Left lobe of liver (tissue), 2 donors: ENCODE data around the gene ZFR2. TPM values are rescaled to one million over a fixed set of nuclear protein-coding genes. Genes with fewer than 3 reads are reported as not detected.
"Not testable (repeated sequence)": the region's sequence is repeated elsewhere in the genome, so short reads cannot be mapped to it uniquely, and the experiment has no call there.

Experiments used
- ATAC-seq: fragments of 200-7000 bp; cut with Tn5 transposase; one replicate; pipeline ENCODE4 v1.9.1; 2020; ENCODE audit warnings: mild to moderate bottlenecking, moderate library complexity
- DNase-seq: peaks from one replicate; pipeline ENCODE4 v3.0.0-alpha.2; 2020; ENCODE audit warnings: low spot score
- total RNA-seq: library from RNA; stranded (reverse); gene quantifications from one replicate; pipeline ENCODE4 v1.2.1, GENCODE V29; 2021
- donor health status: DM: no; HTN: no; CAD: no; lungs with moderate emphysema.
- donor health status: DM: no; HTN: yes; CAD: no.

ZFR2 gene
- total RNA-seq, result not detected

GRCh38 chr19:3868770-3869456, at the start of gene ZFR2:
TSS of gene ZFR2 (minus strand) at chr19:3869038. CDS start at chr19:3869017, 21 bp downstream.
- DNase-seq (no peak), ATAC-seq (no peak)

- no peak for DNase-seq
These were observed 47.2 kb upstream of the ZFR2 start for GRCh38 chr19:3916033-3916432.

DNA sequence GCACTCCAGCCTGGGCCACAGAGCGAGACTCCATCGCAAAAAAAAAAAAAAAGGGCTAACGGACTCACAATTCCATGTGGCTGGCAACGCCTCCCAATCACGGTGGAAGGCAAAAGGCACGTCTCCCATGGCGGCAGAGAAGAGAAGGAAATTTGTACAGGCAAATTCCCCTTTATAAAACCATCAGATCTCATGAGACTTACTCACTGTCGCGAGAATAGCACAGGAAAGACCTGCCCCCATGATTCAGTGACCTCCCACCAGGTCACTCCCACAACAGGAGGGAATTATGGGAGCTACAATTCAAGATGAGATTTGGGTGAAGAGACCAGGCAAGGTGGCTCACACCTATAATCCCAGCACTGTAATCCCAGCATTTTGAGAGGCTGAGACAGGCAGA, 45.4 kb upstream of the ZFR2 start:
- ATAC-seq (no peak), DNase-seq (no peak)

More at GRCh38 chr19:3916033-3916432, 47.2 kb upstream of the ZFR2 start:
- no peak for ATAC-seq

- ATAC-seq (no peak), DNase-seq (no peak)
These were observed 41.3 kb upstream of the ZFR2 start for GRCh38 chr19:3910105-3910504.

DNA sequence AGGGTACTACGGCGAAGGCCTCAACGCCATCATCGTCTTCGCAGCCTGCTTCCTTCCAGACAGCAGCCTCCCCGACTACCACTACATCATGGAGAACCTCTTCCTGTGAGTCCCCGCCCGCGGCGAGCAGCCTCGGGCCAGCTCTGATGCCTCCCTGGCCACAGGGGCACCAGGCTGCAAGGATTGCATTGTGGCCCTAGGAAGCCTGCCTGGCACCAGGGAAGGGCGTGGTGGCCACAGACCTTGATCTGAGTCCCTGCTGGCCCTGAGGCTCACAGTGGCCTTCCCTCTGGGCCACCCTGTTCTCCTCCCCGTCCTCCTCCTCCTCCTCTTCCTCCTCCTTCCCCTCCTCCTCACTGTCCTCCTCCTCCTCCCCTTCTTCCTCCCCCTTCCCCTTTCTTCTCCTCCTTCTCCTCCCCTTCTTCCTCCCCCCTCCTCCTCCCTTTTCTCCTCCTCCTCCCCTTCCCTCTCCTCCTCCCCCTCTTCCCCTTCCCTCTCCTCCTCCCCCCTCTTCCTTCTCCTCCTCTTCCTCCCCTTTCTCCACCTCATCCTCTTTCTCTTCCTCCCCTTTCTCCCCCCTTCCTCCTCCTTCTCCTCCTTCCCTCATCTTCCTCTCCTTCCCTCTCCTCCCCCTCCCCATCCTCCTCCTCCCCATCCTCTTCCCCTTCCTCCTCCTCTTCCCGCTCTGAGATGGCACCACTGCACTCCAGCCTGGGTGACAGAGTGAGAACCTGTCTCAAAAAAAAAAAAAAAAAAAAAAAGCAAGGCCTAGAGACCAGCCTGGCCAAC, 39.6 kb upstream of the ZFR2 start:
- DNase-seq (no peak), ATAC-seq (no peak)

DNA sequence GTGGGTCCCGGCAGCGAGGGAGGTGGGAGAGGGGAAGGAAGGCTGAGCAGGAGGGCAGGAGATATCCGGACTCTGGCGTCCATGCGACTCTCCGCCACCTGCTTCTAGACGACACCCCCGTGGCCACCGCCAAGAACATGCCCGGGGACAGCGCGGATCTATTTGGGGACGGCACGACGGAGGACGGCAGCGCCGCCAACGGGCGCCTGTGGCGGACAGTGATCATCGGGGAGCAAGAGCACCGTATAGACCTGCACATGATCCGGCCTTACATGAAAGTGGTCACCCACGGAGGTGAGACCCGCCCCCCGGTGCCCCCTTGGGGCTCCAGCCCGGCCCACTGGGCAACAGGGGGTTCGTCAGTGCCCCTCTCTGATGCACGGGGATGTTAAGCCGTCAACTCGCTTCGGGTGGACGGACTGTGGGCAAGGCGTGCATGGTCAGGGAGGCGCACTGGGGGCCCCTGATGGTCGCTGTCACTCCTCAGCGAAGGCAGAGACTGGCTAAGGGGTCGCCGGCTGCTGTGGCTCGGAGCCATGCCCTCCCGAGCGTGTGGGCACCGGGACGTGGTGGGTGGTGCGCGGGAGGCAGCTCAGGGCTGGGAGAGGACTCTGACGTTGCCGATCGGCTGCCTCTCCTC, 38.9 kb upstream of the ZFR2 start:
- DNase-seq (no peak), ATAC-seq (no peak)

- ATAC-seq, result no peak
These were observed 35.4 kb upstream of the ZFR2 start for GRCh38 chr19:3904233-3904632.

DNA sequence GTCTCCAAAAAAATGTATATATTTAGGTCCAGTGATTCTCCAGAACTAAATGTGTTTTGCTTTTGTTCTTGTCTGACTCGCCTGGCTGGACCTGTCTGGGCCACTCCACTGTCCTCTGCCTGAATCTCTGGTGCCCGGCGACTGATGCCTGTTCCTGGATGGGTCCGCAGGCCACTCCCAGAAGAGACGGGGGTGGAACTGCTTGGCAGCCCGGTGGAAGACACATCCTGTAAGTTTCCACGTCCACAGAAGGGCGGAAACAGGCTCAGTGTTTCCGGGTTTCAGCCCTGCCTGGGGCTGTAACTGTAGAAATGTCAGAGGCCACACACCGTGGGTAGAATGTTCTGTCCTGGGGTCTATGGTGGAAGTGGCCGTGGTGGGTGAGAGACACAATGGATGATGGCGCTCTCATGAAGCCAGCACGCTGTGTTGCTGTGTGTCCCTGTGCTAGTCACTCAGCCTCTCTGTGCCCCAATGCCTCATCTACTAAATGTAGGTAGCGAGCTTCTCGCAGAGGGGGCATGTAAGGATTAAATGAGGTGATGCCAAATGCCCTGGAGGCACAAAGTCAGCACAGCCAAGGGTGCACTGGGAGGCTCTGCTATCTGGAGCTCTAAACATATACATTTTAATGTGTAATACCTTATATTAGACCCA, 33.6 kb upstream of the ZFR2 start:
- DNase-seq, result no peak

More at GRCh38 chr19:3904233-3904632, 35.4 kb upstream of the ZFR2 start:
- DNase-seq, result no peak

DNA sequence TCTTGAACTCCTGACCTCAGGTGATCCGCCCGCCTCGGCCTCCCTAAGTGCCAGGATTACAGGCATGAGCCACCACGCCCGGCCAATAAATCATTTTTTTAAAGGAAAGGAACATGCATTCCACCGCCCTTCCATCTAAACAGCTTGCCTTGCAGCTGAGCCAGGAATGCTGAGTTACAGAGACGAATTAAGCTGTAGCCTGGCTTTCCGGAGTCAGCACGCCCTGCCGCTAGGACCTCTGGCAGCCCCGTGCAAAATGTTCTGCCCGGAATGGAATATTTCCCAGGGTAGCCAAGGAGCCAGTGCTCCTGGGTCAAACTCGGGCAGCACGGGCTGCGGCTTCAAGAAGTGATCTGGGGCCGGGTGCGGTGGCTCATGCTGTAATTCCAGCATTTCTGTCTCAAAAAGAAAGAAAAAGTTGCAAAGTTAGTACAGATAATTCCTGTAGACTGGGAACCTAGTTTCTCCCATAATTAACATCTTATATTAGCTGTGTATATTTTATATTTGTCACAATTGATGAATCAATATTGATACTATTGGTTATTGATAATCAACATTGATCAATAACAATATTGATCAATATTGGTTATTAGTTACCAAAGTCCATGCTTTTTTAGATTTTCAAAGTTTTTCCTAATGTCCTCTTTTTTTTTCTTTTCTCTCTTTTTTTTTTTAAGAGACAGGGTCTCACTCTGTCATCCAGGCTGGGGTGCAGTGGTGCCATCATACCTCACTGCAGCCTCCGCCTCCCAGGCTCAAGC, 30.9 kb upstream of the ZFR2 start:
- ATAC-seq (no peak), DNase-seq (no peak)

More for the DNA sequence above, 33.6 kb upstream of the ZFR2 start:
- ATAC-seq, result no peak

DNA sequence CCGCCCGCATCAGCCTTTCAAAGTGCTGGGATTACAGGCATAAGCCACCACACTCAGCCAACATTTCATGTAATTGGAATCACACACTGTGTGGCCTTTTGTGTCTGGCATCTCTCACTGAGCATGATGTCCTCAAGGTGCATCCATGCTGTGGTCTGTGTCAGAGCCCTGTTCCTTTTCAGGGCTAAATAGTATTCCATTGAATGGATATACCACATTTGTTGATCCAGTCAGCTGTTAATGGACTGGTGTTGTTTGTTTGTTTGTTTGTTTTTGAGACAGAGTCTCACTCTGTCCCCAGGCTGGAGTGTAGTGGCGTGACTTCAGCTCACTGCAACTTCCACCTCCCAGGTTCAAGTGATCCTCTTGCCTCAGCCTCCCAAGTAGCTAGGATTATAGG, 29.6 kb upstream of the ZFR2 start:
- DNase-seq (no peak), ATAC-seq (no peak)

GRCh38 chr19:3897936-3898335, 29.1 kb upstream of the ZFR2 start:
- no peak for DNase-seq
- no peak for ATAC-seq

DNA sequence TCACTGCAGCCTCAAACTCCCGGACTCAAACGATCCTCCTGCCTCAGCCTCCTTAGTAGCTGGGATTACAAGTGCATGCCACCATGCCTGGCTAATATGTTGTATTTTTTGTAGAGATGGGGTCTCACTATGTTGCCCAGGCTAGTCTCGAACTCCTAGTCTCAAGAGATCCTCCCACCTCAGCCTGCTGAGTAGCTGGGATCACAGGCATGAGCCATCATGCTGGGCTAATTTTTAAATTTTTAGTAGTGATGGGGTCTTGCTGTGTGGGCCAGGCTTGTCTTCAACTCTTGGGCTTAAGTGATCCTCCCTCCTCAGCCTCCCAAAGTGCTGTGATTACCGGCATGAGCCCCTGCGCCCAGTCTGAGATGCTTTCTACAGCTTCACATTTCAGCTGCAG, 26.9 kb upstream of the ZFR2 start:
- DNase-seq, result no peak
- ATAC-seq, result no peak

- DNase-seq, result not testable (repeated sequence)
- peak; percentile 88 for ATAC-seq
These were observed 26.1 kb upstream of the ZFR2 start for GRCh38 chr19:3894959-3895358.

DNA sequence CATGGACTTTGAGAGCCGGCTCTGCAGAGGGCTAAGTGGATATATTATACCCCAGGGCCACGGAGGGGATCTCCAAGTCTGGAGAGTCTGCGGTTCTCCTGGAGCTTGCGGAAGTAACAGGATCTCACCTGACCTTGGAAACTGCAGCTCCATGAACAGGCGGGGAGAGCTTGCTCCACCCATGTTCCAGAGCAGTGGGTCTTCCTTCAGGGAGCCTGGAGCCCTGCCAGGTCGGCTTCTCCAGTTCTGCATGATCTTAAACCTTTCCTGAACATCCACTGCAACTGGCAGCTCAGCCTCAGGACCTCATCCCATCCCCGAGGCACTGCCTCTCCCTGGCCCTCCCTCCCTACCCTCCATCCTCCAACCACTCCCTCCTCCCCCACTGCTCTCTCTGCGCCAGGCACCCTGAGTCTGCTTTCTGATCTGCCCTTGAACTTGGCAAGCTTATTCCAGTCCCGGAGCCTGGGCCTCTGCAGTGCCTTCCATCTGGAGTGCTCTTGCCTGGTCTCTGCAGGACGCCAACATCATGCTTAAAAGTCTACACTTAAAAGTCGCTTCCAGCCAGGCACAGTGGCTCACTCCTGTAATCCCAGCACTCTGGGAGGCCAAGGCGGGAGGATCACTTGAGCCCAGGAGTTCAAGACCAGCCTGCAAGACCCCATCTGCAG, 24.8 kb upstream of the ZFR2 start:
- no peak for ATAC-seq
- DNase-seq, result no peak

DNA sequence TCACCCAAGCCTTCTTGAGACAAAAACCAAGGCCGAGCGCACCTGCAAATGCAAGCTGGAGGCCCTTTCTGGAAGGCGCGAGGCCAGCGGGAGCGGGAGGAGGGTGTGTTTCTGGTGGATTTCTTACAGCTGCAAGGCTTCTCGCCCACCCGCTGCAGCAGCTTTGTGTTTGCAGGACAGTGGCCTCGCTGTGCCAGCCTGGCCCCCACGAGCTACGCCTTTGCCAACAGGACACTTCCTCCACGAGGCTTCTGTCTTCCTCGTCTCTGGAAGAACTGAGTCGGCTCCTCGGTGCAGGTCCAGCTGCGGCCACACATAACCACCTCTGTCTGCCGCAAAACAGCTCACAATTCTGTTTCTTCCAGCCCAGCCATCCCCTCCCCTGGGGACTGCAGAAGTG, 21.8 kb upstream of the ZFR2 start:
- no peak for DNase-seq
- ATAC-seq, result no peak

DNA sequence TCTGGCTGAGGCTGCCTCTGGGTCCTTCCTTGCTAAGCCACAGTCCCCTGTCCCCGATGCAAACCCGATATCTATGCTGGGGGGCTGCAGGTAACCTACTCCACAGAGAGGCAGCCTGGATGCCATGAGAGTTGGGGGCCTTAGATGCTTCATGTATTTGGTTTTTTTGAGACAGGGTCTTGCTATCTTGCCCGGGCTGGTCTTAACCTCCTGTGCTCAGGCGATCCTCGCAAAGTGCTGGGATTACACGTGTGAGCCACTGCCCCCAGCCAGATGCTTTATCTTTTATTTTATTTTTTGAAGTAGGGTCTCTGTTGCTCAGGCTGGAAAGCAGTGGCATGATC, 13.2 kb upstream of the ZFR2 start:
- no peak for DNase-seq
- no peak for ATAC-seq

GRCh38 chr19:3881272-3882040, 12.6 kb upstream of the ZFR2 start:
- DNase-seq (no peak), ATAC-seq (no peak)

GRCh38 chr19:3880471-3881271, 11.8 kb upstream of the ZFR2 start, which contains the start of gene ATCAY:
TSS of gene ATCAY (plus strand) at chr19:3880685. CDS start at chr19:3885768, 5,083 bp downstream.
- ATAC-seq, result no peak
- no peak for DNase-seq
